Measurements from ENCODE around the gene PTGER1.
"Not testable (repeated sequence)": the region's sequence is repeated elsewhere in the genome, so short reads cannot be mapped to it uniquely, and the experiment has no call there.

PTGER1 gene

DNA sequence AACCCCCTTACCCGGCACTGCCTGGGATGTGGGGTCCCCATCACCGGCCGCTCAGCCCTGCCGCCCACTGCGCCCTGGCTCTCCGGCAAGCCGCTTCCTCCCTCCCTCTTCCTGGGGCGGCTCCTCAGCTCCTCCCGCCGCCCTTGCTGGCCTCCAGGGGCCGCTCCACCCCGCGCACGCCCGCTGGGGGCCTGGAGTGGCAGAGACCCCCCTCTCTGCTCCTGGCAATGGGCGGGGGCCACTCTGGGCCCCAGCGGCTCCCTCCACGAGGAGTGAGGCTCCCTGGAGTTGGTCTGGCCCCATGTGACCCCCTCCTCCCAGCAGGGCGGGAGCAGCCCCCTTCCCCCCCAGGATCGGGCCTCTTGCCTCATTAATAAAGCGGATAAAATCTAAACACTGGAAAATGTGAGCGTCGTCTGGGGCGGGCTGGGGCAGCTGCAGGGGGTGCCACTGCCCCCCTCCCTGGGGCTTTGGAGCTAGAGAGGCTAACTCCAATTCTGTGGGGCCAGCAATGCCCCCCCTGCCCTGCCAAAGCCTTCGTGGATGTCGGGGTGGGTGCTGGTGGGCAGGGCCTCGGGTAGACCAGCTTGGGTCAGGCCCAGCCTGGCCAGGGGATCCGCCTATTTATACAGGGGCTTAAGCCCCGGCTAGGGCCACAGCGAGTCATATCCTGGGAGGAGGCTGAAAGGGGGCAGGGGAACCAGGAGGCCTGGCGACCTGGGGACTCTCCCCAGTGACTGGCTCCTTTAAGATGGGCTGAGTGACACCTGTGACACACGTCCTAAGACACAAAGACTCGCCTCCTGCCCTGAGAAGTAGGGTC lies at the start of gene PTGER1:
Gene PTGER1 (minus strand): TSS at position 104 of the 823 bp plus-strand sequence. CDS start 1,034 bp downstream, outside the sequence.
- no peak for DNase-seq

DNA sequence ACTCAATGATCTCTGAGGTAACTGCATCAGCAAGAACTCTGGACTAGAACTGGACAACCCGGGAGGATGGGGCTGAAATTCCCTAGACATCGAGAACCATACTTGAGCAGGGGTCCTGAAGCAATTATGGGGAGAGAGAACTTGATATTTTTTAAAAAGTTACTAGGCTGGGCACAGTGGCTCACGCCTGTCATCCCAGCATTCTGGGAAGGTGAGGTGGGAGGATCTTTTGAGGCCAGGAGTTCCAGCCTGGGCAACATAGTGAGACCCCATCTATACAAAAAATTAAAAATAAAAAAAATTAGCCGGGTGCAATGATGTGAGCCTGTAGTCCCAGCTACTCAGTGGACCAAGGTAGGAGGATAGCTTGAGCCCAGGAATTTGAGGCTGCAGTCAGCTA lies 45.4 kb upstream of the PTGER1 start:
- DNase-seq: no peak

DNA sequence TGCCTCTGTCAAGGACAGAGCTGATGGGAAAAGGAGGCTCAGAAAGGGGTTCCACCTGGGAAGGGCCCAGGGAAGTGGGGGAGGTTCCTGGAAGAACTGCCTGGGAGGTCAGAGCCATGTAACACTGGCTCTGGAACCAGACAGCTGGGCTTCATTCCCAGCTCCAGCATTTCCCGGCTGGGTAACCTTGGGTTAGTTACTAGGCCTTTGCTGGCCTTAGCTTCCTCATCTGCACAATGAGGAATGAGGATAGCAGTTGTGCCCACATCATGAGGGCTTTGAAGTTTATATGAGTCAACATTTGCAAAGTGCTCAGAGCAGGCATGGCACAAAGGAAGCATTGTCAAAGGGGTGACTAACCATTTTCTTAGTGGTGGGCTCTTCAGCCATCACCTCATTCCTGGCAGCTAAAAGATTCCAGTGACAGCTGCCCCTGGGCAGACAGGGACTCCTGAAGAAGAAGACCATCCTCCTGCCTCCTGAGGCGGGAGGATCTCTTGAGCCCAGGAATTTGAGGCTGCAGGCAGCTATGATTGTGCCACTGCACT lies 44.8 kb upstream of the PTGER1 start:
- no peak for DNase-seq

- no peak for DNase-seq
These were observed 44.2 kb upstream of the PTGER1 start for GRCh38 chr19:14519245-14519859.

- peak in 1 of 2 experiments; percentile 21 for DNase-seq
These were observed 42.8 kb upstream of the PTGER1 start, which contains the start of gene DNAJB1 for GRCh38 chr19:14517840-14518505. Gene DNAJB1 (minus strand): TSS chr19:14518397. CDS start chr19:14518349, 48 bp downstream.

DNA sequence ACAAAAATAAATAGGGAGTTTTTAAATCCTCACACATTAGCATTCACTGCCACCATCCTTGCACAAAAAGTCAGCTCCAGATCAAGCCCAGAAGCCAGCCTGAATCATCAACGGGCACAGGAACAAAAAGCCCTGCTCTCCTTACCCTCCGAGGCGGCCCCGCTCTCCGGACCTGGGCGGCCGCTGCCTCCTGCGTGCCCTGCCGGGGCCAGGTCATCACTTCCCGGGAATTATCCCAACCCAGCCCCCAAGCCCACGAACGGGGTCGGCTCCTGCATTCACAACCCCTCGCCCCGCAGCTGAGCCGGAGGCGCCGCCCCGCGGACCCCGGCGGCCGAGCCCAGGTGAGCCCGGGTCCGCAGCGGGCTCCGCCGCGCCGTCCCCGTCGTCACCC lies 42.3 kb upstream of the PTGER1 start:
- no peak for DNase-seq

GRCh38 chr19:14516746-14517438 lies 41.7 kb upstream of the PTGER1 start:
- no peak for DNase-seq

- no peak for DNase-seq
These were observed 40.9 kb upstream of the PTGER1 start for GRCh38 chr19:14516048-14516534.

DNA sequence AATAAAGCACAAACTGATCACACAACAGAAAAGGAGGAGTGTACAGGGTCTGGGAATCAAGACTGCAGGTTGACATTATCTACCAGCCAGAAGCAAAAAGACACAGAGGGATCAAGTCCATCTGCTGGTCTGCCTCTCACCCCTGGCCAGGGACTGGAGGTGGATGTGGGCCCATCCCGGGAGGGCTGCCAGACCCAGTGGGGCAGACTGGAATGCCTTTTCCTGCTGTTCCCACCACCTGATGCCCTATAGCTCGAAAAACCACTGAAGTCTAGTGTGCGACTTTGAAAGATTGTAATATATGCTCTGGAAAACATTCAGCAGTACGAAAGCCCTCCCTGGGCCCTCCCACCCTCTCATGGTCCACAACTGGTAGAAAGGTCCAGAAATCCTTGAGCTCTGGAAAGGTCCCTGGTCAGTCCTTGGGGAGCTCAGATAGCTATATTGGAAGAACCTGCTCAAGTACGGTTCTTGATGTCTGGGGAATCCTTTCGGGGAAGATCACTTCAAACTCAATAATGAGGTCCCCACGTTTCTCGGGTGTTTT lies 40.4 kb upstream of the PTGER1 start:
- DNase-seq: peak in 1 of 2 experiments; percentile 3

GRCh38 chr19:14514215-14514863 lies 39.2 kb upstream of the PTGER1 start:
- DNase-seq: no peak

GRCh38 chr19:14512406-14512961 lies 37.3 kb upstream of the PTGER1 start:
- DNase-seq: no peak

DNA sequence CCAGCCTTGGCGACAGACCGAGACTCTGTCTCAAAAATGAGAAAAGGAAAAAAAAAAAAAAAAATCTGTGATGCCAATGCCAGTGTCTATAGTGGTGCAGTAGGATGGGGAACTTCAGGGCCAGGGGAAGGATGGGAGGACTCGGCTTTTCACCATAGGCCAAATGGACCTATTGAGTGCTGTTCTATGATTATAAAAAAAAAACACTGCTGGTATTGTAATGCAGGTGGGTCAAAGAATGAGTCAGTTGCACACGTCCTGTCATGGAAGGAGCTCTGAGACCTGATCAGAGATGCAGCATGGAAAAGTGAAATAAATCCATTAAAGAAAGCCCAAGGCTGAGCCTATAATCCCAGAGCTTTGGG lies 36.1 kb upstream of the PTGER1 start:
- DNase-seq: no peak

DNA sequence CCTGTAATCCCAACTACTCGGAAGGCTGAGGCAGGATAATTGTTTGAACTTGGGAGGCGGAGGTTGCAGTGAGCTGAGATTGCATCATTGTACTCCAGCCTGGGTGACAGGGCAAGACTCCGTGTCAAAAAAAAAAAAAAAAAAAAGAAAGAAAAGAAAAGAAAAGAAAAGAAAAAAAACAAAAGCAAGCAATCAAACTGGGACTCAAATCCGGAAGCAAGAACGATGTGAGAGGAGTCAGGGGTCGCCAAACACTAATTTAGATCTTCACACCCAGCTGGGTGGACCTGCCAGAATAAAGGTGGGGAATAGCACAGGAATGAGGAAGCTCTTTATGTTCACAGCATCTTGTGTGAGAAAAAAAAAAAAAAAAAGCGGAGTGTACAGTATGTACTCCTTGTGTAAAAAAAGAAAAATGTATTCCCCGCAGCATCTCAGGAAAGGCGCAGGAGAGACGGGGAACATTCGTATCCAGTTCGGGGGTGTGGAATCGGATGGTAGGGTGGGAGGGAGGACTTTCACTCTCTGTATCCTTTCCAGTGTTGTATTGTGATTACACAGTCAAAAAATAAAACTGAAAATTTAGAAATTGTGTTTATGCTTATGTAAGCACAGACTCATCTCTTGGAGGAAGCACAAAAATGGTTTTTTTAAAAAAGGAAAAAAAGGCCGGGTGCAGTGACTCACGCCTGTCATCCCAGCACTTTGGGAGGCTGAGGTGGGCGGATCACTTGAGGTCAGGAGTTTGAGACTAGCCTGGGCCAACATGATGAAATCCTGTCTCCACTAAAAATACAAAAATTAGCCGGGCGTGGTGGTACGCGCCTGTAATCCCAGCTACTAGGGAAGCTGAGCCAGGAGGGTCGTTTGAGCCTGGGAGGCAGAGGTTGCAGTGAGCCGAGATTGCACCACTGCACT lies 35.4 kb upstream of the PTGER1 start:
- no peak for DNase-seq

DNA sequence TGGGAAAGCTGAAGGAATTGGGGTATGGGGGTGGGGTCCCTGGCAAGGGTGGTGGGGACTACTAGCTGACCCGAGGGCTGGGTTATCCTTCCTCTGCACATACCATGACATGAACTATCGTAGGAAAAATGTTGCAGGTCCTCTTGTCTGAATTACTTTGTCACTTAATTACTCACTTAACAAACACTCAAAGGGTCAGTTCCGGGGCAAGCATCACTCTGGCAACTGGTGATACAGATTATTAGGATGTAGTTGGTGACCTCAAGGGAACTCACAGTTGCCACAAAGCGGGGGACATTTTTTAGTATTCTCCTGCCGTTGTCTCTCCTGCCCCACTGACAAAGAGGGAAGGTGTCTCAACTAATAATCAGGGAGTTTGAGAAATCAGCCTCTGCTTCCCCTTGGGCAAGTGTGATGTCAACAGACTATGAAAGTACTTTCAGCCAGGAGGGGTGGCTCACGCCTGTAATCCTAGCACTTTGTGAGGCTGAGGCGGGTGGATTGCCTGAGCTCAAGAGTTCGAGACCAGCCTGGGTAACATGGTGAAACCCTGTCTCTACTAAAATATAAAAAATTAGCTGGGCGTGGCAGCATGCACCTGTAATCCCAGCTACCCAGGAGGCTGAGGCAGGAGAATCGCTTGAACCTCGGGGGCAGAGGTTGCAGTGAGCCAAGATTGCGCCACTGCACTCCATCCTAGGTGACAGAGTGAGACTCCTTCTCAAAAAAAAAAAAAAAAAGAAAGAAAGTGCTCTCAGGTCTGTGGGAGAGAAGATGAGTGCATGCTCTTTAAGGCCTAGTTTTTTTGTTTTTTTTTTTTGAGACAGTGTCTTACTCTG lies 32.8 kb upstream of the PTGER1 start:
- DNase-seq: no peak

DNA sequence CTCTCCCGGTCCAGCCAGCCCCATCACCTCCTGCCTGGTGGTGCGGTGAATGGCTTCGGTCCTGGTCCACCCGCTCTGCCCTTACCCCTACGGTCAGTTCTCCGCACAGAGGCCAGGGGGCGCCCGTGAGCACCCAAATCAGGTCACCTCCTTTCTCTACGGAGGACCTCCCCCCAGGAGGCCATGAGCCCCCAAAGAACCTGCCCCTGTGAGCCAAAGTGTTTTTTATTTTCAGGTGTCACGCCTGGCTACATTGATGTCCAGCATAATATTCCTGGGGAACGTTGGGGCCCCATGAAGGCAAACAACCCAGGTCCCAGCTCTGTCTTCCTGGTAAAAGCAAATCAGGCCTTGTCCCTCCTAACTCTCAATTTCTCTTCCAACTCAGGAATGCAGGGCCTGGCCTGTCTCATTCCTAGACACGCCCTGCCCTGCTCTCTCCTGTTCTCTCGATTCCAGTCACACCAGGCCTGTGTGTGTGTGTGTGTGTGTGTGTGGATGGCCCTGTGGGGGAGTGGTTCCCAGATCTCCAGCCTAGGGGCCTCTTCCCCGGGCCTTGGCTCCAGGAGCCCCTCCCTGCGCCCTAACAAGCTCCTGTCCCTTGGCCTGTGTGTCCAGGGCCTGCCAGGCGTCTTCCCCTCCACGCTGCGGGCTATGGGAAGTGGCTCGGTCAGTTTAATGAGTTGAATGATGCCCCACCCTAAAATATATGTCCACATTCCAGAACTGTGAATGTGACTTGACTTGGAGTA lies 30.5 kb upstream of the PTGER1 start:
- no peak for DNase-seq

- DNase-seq: not testable (repeated sequence)
These were observed 29.4 kb upstream of the PTGER1 start for GRCh38 chr19:14504575-14504974.

DNA sequence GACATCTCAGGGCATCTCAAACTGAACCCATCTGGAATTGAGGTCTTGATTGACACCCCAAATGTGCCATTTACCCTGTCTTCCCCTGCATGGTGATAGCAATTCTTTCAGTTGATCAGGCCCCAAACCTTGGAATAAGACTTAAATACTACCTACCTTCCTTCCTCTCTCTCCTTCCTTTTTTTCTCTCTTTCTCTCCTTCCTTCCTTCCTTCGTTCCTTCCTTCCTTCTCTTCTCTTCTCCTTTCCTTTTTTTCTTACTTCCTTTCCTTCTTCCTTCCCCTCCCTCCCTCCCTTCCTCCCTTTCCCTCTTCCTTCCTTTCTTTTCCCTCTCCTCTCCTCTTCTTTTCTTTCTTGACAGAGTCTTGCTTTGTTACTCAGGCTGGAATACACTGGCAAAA lies 28.1 kb upstream of the PTGER1 start:
- no peak for DNase-seq

- no peak for DNase-seq
These were observed 27.4 kb upstream of the PTGER1 start for GRCh38 chr19:14502334-14503092.

All from cerebellar nuclear complex (tissue), 1 donor.